Measurements from ENCODE around the gene ULBP3.
A peak's percentile ranks its signal among the peaks of the same experiment; 100 is the strongest.
"Not testable (repeated sequence)": the region's sequence is repeated elsewhere in the genome, so short reads cannot be mapped to it uniquely, and the experiment has no call there.

ULBP3 gene

DNA sequence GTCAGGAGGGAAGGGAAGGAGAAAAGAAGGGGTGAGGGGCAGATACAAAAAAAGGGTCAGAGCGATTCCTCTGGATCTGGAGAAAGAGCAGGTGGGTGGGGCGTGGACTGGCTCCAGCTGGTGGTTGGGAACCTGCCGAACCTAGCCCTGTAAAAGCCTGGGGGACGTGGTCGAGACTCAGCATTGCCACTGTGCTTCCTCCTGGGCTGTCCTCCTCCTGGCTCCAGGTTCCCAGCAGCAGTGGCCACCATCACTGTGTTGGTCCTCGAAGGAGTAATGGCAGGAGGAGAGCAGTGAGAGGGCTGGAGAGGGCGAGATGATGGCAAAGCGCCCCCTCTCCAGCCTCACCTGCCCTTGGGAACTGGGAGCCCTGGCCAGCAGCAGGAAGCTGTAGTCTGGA lies 40.1 kb downstream of the ULBP3 start:
- DNase-seq (ENCODE audit: low read depth, low spot score), result no peak
- ChIA-PET CTCF (interaction anchor here (1.0 to 1.2 kb wide), 2 partner anchors 12 to 42 kb away, joined by 3 to 4 read pairs; no protein-coding TSS in a partner anchor), POLR2A (no interaction called here)
- TF ChIP-seq, protein P1, sequence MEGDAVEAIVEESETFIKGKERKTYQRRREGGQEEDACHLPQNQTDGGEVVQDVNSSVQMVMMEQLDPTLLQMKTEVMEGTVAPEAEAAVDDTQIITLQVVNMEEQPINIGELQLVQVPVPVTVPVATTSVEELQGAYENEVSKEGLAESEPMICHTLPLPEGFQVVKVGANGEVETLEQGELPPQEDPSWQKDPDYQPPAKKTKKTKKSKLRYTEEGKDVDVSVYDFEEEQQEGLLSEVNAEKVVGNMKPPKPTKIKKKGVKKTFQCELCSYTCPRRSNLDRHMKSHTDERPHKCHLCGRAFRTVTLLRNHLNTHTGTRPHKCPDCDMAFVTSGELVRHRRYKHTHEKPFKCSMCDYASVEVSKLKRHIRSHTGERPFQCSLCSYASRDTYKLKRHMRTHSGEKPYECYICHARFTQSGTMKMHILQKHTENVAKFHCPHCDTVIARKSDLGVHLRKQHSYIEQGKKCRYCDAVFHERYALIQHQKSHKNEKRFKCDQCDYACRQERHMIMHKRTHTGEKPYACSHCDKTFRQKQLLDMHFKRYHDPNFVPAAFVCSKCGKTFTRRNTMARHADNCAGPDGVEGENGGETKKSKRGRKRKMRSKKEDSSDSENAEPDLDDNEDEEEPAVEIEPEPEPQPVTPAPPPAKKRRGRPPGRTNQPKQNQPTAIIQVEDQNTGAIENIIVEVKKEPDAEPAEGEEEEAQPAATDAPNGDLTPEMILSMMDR (IDR thresholded peaks at IDR 0.05; ENCODE audit: insufficient read depth, low read length, missing control alignments), result no peak
- H3K4me3 ChIP-seq (ENCODE audit: low read depth, low read length), result no peak overlapping the region

DNA sequence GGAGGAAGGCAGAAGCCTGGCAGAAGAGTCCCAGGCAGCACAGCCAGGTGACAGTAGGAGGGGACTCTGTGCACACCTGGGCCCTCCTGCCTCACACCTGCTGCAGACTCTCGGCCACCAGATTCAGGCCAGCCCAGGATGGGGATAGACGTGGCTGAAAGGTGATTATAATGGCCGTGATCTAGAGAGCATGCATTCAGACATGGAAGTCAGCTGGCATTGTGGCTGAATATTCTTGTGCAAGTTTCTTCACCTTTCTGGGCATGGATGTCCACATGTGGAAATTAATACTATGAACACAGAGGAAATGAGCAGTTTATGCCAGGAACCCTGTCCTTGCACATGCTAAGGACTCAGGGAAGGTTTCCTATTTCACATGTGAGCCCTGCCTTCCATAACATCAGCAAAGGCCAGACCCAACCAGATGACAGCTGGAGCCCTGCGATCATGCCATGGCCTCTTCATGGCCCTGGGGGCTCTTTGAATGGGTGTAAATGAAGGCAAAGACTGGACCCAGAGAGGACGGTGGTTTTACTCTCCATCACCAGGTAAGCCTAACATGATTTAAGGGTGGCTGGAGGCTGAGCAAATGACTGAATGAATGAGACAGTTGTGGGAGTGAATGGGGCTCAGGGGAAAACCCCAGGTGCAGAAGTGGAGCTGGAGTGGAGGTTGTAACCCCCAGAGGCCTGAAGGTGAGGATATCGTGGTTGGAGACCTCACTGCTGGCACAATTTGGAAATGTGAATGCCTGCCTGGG lies 40.9 kb downstream of the ULBP3 start:
- ChIA-PET POLR2A (no interaction called here), CTCF (interaction anchor here (1.0 to 1.2 kb wide), 2 partner anchors 11 to 43 kb away, joined by 3 to 4 read pairs; no protein-coding TSS in a partner anchor)
- TF ChIP-seq, protein P1 (IDR thresholded peaks at IDR 0.05; ENCODE audit: insufficient read depth, low read length, missing control alignments), result no peak
- H3K4me3 ChIP-seq (ENCODE audit: low read depth, low read length), result no peak overlapping the region
- no peak for DNase-seq (ENCODE audit: low read depth, low spot score)

DNA sequence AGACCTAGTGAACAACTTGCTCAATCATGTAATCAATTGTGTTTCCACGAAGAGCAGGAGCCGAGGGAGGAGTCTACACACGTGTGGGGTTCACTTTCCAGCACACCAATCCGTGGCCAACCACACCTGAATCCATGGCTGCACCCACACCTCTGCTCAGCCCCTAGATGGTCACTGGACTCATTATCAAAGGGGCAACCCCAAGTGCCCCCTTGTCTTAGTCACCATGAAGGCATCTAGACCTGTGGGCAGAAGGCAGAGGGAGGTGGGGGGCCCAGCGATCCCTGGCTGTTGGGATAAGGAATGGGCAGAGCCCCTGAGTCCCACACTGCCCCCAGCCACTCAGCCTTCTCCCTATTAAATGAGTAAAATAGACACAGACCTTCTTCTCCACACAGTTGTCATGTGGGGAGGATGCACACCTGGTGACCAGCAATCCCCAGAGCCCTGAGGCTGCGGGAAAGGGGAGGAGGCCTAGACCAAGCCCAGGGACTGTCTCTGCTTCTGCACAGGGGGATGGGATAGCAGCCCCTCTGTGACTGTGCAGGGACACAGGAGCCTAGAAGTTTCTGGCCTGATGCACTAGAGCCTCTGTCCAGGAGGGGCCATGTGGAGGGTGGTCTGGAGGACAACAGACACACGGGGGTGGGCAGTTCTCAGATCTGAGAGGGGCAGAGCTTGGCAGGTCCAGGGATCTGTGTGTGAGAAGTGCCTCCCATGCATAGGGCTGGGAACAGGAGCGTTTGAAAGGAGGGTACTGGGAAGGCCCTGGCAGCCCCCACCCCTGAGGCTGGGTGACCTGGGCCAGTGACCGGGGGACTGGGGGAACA lies 41.7 kb downstream of the ULBP3 start:
- CTCF ChIA-PET, result interaction anchor here (1.1 to 1.2 kb wide), 2 partner anchors 10 kb away, joined by 3 to 4 read pairs; no protein-coding TSS in a partner anchor
- TF ChIP-seq, protein P1 (IDR thresholded peaks at IDR 0.05; ENCODE audit: insufficient read depth, low read length, missing control alignments), result no peak
- POLR2A ChIA-PET, result no interaction called here
- H3K4me3 ChIP-seq (ENCODE audit: low read depth, low read length), result no peak overlapping the region
- DNase-seq (ENCODE audit: low read depth, low spot score), result no peak

DNA sequence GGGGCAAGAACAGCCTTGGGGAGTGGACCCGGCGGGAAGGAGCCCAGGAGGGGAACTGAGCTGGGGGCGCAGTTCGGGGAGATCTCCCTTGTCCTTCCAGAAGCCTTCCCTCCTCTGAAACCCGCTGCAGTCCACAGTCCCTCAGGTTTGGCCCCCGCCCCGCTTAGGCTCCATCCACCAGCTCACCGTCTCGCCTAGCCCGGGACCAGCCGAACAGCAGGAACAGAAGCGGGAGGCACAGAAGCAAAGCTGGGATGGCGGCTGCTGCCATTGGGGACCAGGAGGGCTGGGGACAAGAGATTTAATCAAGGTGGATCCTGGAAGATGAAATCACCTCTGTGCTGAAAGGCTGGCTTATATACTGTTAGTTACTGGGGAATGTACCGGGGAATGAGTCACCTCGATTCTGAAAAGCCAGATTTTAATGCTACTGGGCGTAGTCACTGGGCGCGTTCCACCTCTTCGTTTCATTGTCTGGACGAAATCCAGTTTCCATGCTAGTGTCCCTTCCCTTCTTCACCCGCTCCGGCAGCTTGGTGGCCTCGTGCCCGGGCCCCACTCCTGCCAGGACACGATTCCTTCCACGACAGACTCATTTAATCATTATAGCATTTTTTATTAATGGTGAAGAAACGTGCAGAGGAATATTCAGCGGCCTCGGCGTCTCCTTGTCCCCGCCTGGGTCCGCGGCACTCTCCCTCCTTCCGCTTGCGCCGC lies 43.6 kb downstream of the ULBP3 start, which contains the start of gene RAET1L:
RAET1L (minus strand) TSS at position 332 of the 717 bp plus-strand sequence; CDS start at position 271, 61 bp downstream.
- DNase-seq (ENCODE audit: low read depth, low spot score), result no peak
- TF ChIP-seq, protein P1 (IDR thresholded peaks at IDR 0.05; ENCODE audit: insufficient read depth, low read length, missing control alignments), result no peak
- ChIA-PET CTCF (interaction anchor here (1.0 to 1.4 kb wide), 2 partner anchors 8 to 43 kb away, joined by 3 to 10 read pairs; partner anchors contain the start of gene ULBP3), POLR2A (no interaction called here)
- H3K4me3 ChIP-seq (ENCODE audit: low read depth, low read length), result peak within 1 kb of the TSS; percentile 36

DNA sequence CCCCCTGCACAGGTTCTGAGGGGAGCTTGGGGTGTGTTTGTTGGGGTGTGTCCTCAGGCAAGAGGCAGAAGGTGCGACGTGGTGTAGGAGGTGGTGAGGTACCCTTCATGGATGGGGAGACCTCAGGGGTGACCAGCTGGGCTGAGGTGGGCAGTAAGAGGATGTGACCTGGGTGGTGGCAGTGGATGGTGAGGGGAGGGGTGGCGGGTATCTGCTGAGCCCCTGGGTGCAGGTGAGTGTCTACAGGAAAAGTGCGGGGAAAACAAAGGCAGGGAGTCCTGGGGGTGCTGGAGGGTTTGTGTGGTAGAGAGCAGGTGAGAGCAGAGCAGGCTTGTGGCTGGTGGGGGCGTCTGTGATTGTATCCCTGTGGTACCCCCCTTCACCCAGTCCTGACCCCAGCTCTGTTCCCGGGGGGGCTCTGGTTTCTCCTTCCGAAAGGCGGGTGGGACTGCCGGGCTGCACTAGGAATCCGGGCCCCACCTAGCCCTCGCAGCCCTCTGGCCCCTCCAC lies 44.2 kb downstream of the ULBP3 start:
- no peak for DNase-seq (ENCODE audit: low read depth, low spot score)
- ChIA-PET CTCF (interaction anchor here (1.4 kb wide), 1 partner anchor 8 kb away, joined by 10 read pairs; no protein-coding TSS in a partner anchor), POLR2A (no interaction called here)
- no peak overlapping the region for H3K4me3 ChIP-seq (ENCODE audit: low read depth, low read length)
- TF ChIP-seq, protein P1 (IDR thresholded peaks at IDR 0.05; ENCODE audit: insufficient read depth, low read length, missing control alignments), result no peak

DNA sequence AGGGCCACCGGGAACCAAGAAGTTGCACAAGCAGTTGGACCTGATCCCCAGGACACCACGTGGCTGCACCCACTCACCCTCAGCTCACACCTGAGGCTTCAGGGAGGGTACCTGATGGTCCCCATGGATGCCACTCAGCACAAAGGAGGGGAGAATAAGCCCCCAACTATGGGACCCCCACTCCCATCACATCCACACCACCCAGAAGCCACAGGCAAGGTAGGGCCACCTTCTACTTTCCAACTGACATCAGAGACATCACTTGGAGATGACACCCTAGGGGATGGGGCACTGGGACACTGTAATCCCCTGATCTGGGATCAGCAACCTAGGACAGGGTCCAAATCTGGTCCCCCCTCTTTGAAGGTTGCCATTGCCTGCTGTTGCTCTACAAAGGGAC lies 44.9 kb downstream of the ULBP3 start:
- CTCF ChIA-PET; H3K4me3 ChIP-seq (ENCODE audit: low read depth, low read length); POLR2A ChIA-PET; DNase-seq (ENCODE audit: low read depth, low spot score): not testable (repeated sequence)

DNA sequence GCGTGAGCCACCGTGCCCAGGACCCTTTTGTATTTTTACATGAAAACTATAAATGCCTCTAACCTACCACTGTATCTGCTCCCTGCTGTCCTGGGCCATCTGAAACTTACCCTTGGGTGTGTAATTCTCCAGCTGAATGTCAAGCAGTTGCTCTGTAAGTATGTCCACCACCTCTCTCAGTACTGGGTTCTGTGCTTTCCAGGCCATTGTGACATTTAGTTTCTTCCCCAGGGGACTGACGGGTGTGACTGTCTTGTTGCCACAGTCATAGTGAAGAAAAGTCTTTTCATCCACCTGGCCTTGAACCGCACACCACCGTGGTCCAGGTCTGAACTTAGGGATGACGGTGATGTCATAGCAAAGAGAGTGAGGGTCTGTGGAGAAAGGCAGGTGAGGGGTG lies 47.1 kb downstream of the ULBP3 start:
- CTCF ChIA-PET; H3K4me3 ChIP-seq (ENCODE audit: low read depth, low read length); POLR2A ChIA-PET; DNase-seq (ENCODE audit: low read depth, low spot score): not testable (repeated sequence)
